Caco-2 (cell line): ENCODE measurements around the gene DIP2B. TPM values are rescaled to one million over a fixed set of nuclear protein-coding genes. Genes with fewer than 3 reads are reported as not detected.

Experiments
- BruUV-seq: library from RNA; stranded (reverse); fragments of 400-500 nt; replicated peaks from 2 replicates; lab custom pipeline; 2021; lab: Mats Ljungman, UMichigan
- CTCF ChIA-PET: fragments of 300-600 bp; sonication (Branson Sonifier 250); formaldehyde crosslinking; loops from one replicate; lab custom pipeline; 2022; ENCODE audit warnings: antibody characterized with exemption; lab: Charles Lee
- POLR2A ChIA-PET: fragments of 300-600 bp; sonication (Branson Sonifier 250); formaldehyde crosslinking; loops from one replicate; lab custom pipeline; 2022; ENCODE audit warnings: antibody characterized with exemption; lab: Charles Lee
- DNase-seq, 2 experiments: peaks; one replicate each; pipeline versions ENCODE4 v3.0.0 to v3.0.0-alpha.2; 2020 to 2022
- H3K27me3 ChIP-seq: replicated peaks from 2 replicates; pipeline ENCODE4 v1.6.0; 2011; ENCODE audit warnings: low read length; ENCODE audit not compliant: control insufficient read depth, insufficient read depth
- H3K36me3 ChIP-seq: 2 replicates; pipeline ENCODE4 v1.5.1; 2011; ENCODE audit warnings: low read length; ENCODE audit not compliant: control insufficient read depth, insufficient read depth
- H3K4me1 ChIP-seq: fragments of 250-450 bp; sonication (Bioruptor Pico); 2 replicates; pipeline ENCODE4 v1.5.1; 2020; ENCODE audit warnings: mild to moderate bottlenecking
- H3K4me3 ChIP-seq: 2 replicates; pipeline ENCODE4 v1.5.1; 2011; ENCODE audit warnings: low read depth, mild to moderate bottlenecking, control low read depth, low read length
- H3K9me3 ChIP-seq: fragments of 250-450 bp; sonication (Bioruptor Pico); 2 replicates; pipeline ENCODE4 v1.5.1; 2020; ENCODE audit warnings: mild to moderate bottlenecking, moderate library complexity
- H3K27ac Mint-ChIP-seq: one replicate; pipeline ENCODE4 v1.8.0; 2022; ENCODE audit warnings: mixed read lengths; ENCODE audit not compliant: unreplicated experiment
- H3K27me3 Mint-ChIP-seq: one replicate; pipeline ENCODE4 v1.8.0; 2022; ENCODE audit warnings: mixed read lengths; ENCODE audit not compliant: insufficient read depth, unreplicated experiment
- H3K36me3 Mint-ChIP-seq: one replicate; pipeline ENCODE4 v1.8.0; 2022; ENCODE audit warnings: mild to moderate bottlenecking, mixed read lengths; ENCODE audit not compliant: insufficient read depth, unreplicated experiment
- H3K4me1 Mint-ChIP-seq: one replicate; pipeline ENCODE4 v1.8.0; 2022; ENCODE audit warnings: low read depth, mixed read lengths; ENCODE audit not compliant: unreplicated experiment
- H3K4me3 Mint-ChIP-seq: one replicate; pipeline ENCODE4 v1.8.0; 2022; ENCODE audit warnings: mild to moderate bottlenecking, moderate library complexity, mixed read lengths; ENCODE audit not compliant: unreplicated experiment
- H3K9me3 Mint-ChIP-seq: one replicate; pipeline ENCODE4 v1.8.0; 2022; ENCODE audit warnings: mixed read lengths; ENCODE audit not compliant: unreplicated experiment
- CTCF ChIP-seq, 2 experiments: fragments of 200-600 bp in 1 of 2; IDR thresholded peaks; 1 replicate in 1 of 2; 2 replicates in 1 of 2; pipeline versions ENCODE4 v1.5.1 to v1.8.0; 2011 to 2022; ENCODE audit warnings: antibody characterized with exemption in 1 of 2, control low read depth in 1 of 2, inconsistent platforms in 1 of 2, low read depth in 1 of 2, low read length in 1 of 2, mild to moderate bottlenecking in 1 of 2, moderate library complexity in 1 of 2; ENCODE audit not compliant: insufficient read depth in 1 of 2, severe bottlenecking in 1 of 2, unreplicated experiment in 1 of 2
- intact Hi-C: fragments of 100-400 bp; cut with micrococcal nuclease; formaldehyde crosslinking; loops from one replicate; pipeline ENCODE4 v1.10.0; 2022; ENCODE audit not compliant: unreplicated experiment
- total RNA-seq: library from RNA; stranded (reverse); gene quantifications from 2 replicates; pipeline ENCODE4 v1.2.3, GENCODE V29; 2022

Gene DIP2B
- total RNA-seq, 1 experiment from 2014 or later: 32.7 TPM

DNA sequence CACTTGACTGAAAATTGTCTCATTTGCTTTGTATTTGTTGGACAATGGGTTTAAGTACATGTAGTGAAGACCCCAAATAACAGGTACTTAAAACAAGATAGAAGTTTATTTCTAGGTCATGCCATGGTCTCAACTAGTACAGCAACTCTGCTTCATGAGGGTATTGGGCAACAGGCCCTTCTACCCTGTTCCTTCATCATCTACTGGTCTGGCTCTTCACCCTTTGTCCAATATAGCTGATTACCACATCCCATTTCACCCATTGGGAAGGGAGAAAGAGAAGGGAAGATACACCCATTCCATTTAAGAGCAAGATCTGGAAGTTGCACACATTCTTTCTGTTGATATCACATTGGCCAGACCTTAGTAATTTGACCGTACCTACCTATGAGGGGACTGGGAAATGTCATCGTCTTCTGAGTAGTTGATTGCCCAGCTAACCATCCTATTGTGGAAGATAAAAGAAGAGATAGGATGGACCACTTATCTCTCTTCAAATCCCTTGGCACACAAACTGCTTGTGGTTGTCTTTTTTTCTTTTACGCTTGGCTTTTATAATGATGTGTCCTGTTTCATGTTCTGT lies 104.6 kb downstream of the DIP2B start:
- Mint-ChIP-seq H3K27ac (no peak overlapping the region), H3K9me3 (no peaks in the 10 kb centered on the region), H3K4me1 (peaks cover 13% of the 10 kb centered on the region), H3K27me3 (no peaks in the 10 kb centered on the region), H3K36me3 (peaks cover 5% of the 10 kb centered on the region), H3K4me3 (no peak overlapping the region)
- Histone ChIP-seq H3K9me3 (no peaks in the 10 kb centered on the region), H3K27me3 (no peaks in the 10 kb centered on the region), H3K36me3 (no peaks in the 10 kb centered on the region), H3K4me3 (no peak overlapping the region), H3K4me1 (peaks cover 28% of the 10 kb centered on the region)
- no TSS peak for BruUV-seq
- TF ChIP-seq CTCF (IDR thresholded peaks at IDR 0.05; ENCODE audit: insufficient read depth in 1 of 2, low read depth in 1 of 2, low read length in 1 of 2, severe bottlenecking in 1 of 2, unreplicated experiment in 1 of 2): no peak
- ChIA-PET POLR2A (no interaction called here), CTCF (no interaction called here)
- no peak for DNase-seq
- intact Hi-C loops: no loop called here

GRCh38 chr12:50610171-50610570 lies 105.4 kb downstream of the DIP2B start:
- Mint-ChIP-seq H3K4me3 (no peak overlapping the region), H3K36me3 (peaks cover 5% of the 10 kb centered on the region), H3K27ac (no peak overlapping the region), H3K4me1 (peaks cover 18% of the 10 kb centered on the region), H3K9me3 (no peaks in the 10 kb centered on the region), H3K27me3 (no peaks in the 10 kb centered on the region)
- intact Hi-C loops: loop anchor here (5.0 kb wide), 1 partner anchor 38 kb away; no protein-coding TSS in a partner anchor
- peaks cover 36% of the 10 kb centered on the region for H3K4me1 ChIP-seq
- no peaks in the 10 kb centered on the region for H3K9me3 ChIP-seq
- BruUV-seq: no TSS peak
- H3K36me3 ChIP-seq: no peaks in the 10 kb centered on the region
- no peak for TF ChIP-seq CTCF (IDR thresholded peaks at IDR 0.05; ENCODE audit: insufficient read depth in 1 of 2, low read depth in 1 of 2, low read length in 1 of 2, severe bottlenecking in 1 of 2, unreplicated experiment in 1 of 2)
- POLR2A ChIA-PET: no interaction called here
- CTCF ChIA-PET: no interaction called here
- H3K4me3 ChIP-seq: no peak overlapping the region
- no peak for DNase-seq
- no peaks in the 10 kb centered on the region for H3K27me3 ChIP-seq

GRCh38 chr12:50611021-50611744 lies 106.4 kb downstream of the DIP2B start:
- no peak overlapping the region for H3K27ac Mint-ChIP-seq
- BruUV-seq: no TSS peak
- H3K36me3 ChIP-seq: no peaks in the 10 kb centered on the region
- no peaks in the 10 kb centered on the region for H3K27me3 Mint-ChIP-seq
- intact Hi-C loops: loop anchor here (5.0 kb wide), 1 partner anchor 39 kb away; no protein-coding TSS in a partner anchor
- peaks cover 24% of the 10 kb centered on the region for H3K4me1 Mint-ChIP-seq
- TF ChIP-seq CTCF (IDR thresholded peaks at IDR 0.05; ENCODE audit: insufficient read depth in 1 of 2, low read depth in 1 of 2, low read length in 1 of 2, severe bottlenecking in 1 of 2, unreplicated experiment in 1 of 2): no peak
- ChIA-PET CTCF (interaction anchor here (0.8 kb wide), 1 partner anchor 27 kb away, joined by 3 read pairs; no protein-coding TSS in a partner anchor), POLR2A (no interaction called here)
- H3K9me3 ChIP-seq: no peaks in the 10 kb centered on the region
- H3K27me3 ChIP-seq: no peaks in the 10 kb centered on the region
- no peaks in the 10 kb centered on the region for H3K9me3 Mint-ChIP-seq
- no peak for DNase-seq
- no peak overlapping the region for H3K4me3 ChIP-seq
- H3K4me3 Mint-ChIP-seq: no peak overlapping the region
- peaks cover 11% of the 10 kb centered on the region for H3K36me3 Mint-ChIP-seq
- peaks cover 46% of the 10 kb centered on the region for H3K4me1 ChIP-seq
